ENCODE measurements around the gene ADGRL3. TPM values are rescaled to one million over a fixed set of nuclear protein-coding genes. Genes with fewer than 3 reads are reported as not detected.
"Not testable (repeated sequence)": the region's sequence is repeated elsewhere in the genome, so short reads cannot be mapped to it uniquely, and the experiment has no call there.

Gene ADGRL3
- total RNA-seq, 4 donors from 2014 or later, result 6.1 to 26.0 (median 7.3) TPM

DNA sequence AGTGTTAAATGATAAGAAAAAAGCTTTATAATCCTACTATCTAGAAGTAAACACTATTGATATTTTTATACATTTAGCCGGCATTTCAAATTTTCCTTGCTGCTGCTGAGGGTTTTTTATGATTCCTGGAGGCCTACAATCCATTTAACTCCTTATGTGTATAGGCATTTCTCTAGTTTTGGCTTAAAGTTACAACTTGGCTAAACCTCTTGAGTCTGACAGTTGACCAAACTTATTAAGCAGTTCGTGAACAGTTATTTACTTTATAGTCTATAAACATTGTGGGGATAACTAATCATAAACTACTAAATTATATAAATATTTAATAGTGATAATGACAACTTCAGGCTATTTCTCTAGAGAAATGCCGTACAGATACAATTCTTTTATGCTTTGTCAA, 141.9 kb downstream of the ADGRL3 start:
- Histone ChIP-seq H3K4me3 (no peak overlapping the region), H3K4me1 (peaks cover 0 to 16% (median 0%) of the 10 kb centered on the region in 3 donors), H3K27ac (no peak overlapping the region), H3K9me3 (no peaks in the 10 kb centered on the region), H3K27me3 (no peaks in the 10 kb centered on the region), H3K36me3 (no peaks in the 10 kb centered on the region)
- no peak for ATAC-seq
- WGBS, 2 donors (ENCODE audit: low coverage in 1 of 2), result 32 to 56% methylated on average over 3 of the region's 3 CpGs
- TF ChIP-seq POLR2A (IDR thresholded peaks at IDR 0.05) (no peak), POLR2AphosphoS5 (IDR thresholded peaks at IDR 0.05) (no peak), EP300 (IDR thresholded peaks at IDR 0.05) (no peak), CTCF (IDR thresholded peaks at IDR 0.05) (no peak)

DNA sequence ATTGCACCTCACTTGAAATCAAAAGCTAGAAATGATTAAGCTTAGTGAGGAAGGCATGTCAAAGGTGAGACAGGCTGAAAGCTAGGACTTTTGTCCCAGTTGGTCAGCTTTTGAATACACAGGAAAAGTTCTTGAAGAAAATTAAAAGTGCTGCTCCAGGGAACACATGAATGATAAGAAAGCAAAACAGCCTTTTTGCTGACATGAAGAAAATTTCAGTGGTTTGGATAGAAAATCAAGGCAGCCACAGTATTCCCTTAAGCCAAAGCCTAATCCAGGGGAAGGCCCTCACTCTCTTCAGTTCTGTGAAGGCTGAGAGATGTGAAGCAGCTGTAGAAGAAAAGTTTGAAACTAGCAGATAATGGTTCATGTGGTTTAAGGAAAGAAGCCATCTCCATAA, 150.8 kb downstream of the ADGRL3 start:
- H3K27ac ChIP-seq, result no peak overlapping the region
- TF ChIP-seq POLR2AphosphoS5 (IDR thresholded peaks at IDR 0.05), result no peak
- no peak for TF ChIP-seq CTCF (IDR thresholded peaks at IDR 0.05)
- no peak for TF ChIP-seq EP300 (IDR thresholded peaks at IDR 0.05)
- no peak for TF ChIP-seq POLR2A (IDR thresholded peaks at IDR 0.05)
- ATAC-seq, result no peak
- peaks cover 0 to 12% (median 0%) of the 10 kb centered on the region in 3 donors for H3K9me3 ChIP-seq
- H3K27me3 ChIP-seq, result no peaks in the 10 kb centered on the region
- no peak overlapping the region for H3K4me3 ChIP-seq
- H3K36me3 ChIP-seq, result no peaks in the 10 kb centered on the region
- no peaks in the 10 kb centered on the region for H3K4me1 ChIP-seq

- Histone ChIP-seq H3K9me3 (peaks cover 0 to 3% (median 0%) of the 10 kb centered on the region in 3 donors), H3K27ac (no peak overlapping the region), H3K36me3 (no peaks in the 10 kb centered on the region), H3K4me3 (no peak overlapping the region), H3K27me3 (no peaks in the 10 kb centered on the region), H3K4me1 (peaks cover 0 to 3% (median 0%) of the 10 kb centered on the region in 3 donors)
- TF ChIP-seq CTCF (IDR thresholded peaks at IDR 0.05) (no peak), POLR2AphosphoS5 (IDR thresholded peaks at IDR 0.05) (no peak)
- 17 to 25% methylated on average over 1 of the region's 1 CpG for WGBS, 2 donors (ENCODE audit: low coverage in 1 of 2)
- no peak for ATAC-seq
These were observed 156.6 kb downstream of the ADGRL3 start for GRCh38 chr4:61356696-61357095.

GRCh38 chr4:61359301-61359700, 159.2 kb downstream of the ADGRL3 start:
- no peaks in the 10 kb centered on the region for H3K9me3 ChIP-seq
- no peak overlapping the region for H3K27ac ChIP-seq
- TF ChIP-seq POLR2AphosphoS5 (IDR thresholded peaks at IDR 0.05) (no peak), POLR2A (IDR thresholded peaks at IDR 0.05) (no peak), EP300 (IDR thresholded peaks at IDR 0.05) (no peak)
- H3K4me3 ChIP-seq, result no peak overlapping the region
- 74 to 88% methylated on average over 3 of the region's 3 CpGs for WGBS, 2 donors (ENCODE audit: low coverage in 1 of 2)
- ATAC-seq, result no peak
- H3K36me3 ChIP-seq, result no peaks in the 10 kb centered on the region
- H3K4me1 ChIP-seq, result peaks cover 0 to 3% (median 0%) of the 10 kb centered on the region in 3 donors
- no peaks in the 10 kb centered on the region for H3K27me3 ChIP-seq

- peaks cover 0 to 10% (median 0%) of the 10 kb centered on the region in 3 donors for H3K4me1 ChIP-seq
- H3K36me3 ChIP-seq, H3K9me3 ChIP-seq, H3K27me3 ChIP-seq, H3K4me3 ChIP-seq, H3K27ac ChIP-seq, ATAC-seq: not testable (repeated sequence)
- WGBS, 2 donors (ENCODE audit: low coverage in 1 of 2), result 81 to 98% methylated on average over 5 to 7 of the region's 26 CpGs
These were observed 172.7 kb downstream of the ADGRL3 start for GRCh38 chr4:61372817-61373216.

DNA sequence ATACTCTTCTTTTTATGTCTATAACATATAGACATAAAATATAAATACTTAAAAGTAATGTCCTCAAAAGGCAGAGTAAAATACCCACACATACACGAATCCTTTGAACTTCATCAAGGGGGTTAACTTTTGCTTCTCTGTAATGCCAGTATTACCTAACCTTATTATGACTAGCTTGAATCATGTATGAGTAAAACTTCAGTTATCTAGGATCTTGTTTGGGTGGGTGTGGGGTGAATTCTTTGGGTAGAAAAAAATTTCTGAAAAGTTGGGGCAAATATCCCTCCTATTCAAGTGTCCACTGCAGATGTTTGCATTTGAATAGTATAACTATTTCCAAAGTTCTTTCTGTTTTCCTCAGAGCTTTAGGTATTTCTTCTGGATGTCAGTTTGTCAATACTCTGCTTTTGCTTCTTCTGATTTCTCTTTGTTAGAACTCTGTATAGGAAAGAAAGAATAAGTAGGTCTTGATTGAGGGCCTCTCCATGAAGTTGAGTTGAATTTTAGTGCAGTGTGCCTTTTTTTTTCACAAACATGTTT, 173.8 kb downstream of the ADGRL3 start:
- TF ChIP-seq POLR2AphosphoS5 (IDR thresholded peaks at IDR 0.05), result no peak
- no peak for TF ChIP-seq CTCF (IDR thresholded peaks at IDR 0.05)
- no peak for TF ChIP-seq EP300 (IDR thresholded peaks at IDR 0.05)
- TF ChIP-seq POLR2A (IDR thresholded peaks at IDR 0.05), result no peak
- no peak overlapping the region for H3K4me3 ChIP-seq
- no peak overlapping the region for H3K27ac ChIP-seq
- H3K27me3 ChIP-seq, result no peaks in the 10 kb centered on the region
- no peak for ATAC-seq
- WGBS, 2 donors (ENCODE audit: low coverage in 1 of 2), result 67 to 81% methylated on average over 1 of the region's 1 CpG
- H3K9me3 ChIP-seq, result peaks cover 0 to 12% (median 0%) of the 10 kb centered on the region in 3 donors
- no peaks in the 10 kb centered on the region for H3K36me3 ChIP-seq
- peaks cover 0 to 10% (median 0%) of the 10 kb centered on the region in 3 donors for H3K4me1 ChIP-seq
